ENCODE measurements around the gene ARHGAP4. TPM values are rescaled to one million over a fixed set of nuclear protein-coding genes. Genes with fewer than 3 reads are reported as not detected.

Gene ARHGAP4
- total and polyA plus RNA-seq, 10 of the 15 experiments (the other 5 are each of a cell fraction or from before 2014, with no cell fraction given) = 0.71 to 120 (median 44.3) TPM

- TF ChIP-seq, protein P1, sequence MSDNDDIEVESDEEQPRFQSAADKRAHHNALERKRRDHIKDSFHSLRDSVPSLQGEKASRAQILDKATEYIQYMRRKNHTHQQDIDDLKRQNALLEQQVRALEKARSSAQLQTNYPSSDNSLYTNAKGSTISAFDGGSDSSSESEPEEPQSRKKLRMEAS (IDR thresholded peaks at IDR 0.05; ENCODE audit: low read depth, low read length) = no peak
- TF ChIP-seq, protein P2, sequence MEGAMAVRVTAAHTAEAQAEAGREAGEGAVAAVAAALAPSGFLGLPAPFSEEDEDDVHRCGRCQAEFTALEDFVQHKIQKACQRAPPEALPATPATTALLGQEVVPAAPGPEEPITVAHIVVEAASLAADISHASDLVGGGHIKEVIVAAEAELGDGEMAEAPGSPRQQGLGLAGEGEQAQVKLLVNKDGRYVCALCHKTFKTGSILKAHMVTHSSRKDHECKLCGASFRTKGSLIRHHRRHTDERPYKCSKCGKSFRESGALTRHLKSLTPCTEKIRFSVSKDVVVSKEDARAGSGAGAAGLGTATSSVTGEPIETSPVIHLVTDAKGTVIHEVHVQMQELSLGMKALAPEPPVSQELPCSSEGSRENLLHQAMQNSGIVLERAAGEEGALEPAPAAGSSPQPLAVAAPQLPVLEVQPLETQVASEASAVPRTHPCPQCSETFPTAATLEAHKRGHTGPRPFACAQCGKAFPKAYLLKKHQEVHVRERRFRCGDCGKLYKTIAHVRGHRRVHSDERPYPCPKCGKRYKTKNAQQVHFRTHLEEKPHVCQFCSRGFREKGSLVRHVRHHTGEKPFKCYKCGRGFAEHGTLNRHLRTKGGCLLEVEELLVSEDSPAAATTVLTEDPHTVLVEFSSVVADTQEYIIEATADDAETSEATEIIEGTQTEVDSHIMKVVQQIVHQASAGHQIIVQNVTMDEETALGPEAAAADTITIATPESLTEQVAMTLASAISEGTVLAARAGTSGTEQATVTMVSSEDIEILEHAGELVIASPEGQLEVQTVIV (IDR thresholded peaks at IDR 0.05; ENCODE audit: borderline replicate concordance, partially characterized antibody) = no peak
- TF ChIP-seq PML (IDR thresholded peaks at IDR 0.05; ENCODE audit: low read length) = no peak
- TF ChIP-seq CHD2 (IDR thresholded peaks at IDR 0.05; ENCODE audit: borderline replicate concordance, low read depth, low read length) = no peak
- H3K79me2 ChIP-seq (ENCODE audit: control insufficient read depth, insufficient read depth, low read length) = no peaks in the 10 kb centered on the region
- no TSS peak for BruUV-seq (replicated peaks)
- intact Hi-C loops (cut with micrococcal nuclease; ENCODE audit: unreplicated experiment) = no loop called here
- no peaks in the 10 kb centered on the region; the same call in 1 of the 2 replicates for H3K4me1 ChIP-seq (ENCODE audit: control insufficient read depth, insufficient read depth, low read length)
- in situ Hi-C loops (cut with MboI) = no loop called here
- 35% methylated on average over 8 of the region's 12 CpGs for WGBS (ENCODE audit: insufficient coverage, insufficient replicate concordance, low lambda C conversion rate, missing lambda C conversion rate)
- no peak overlapping the region for H3K9ac ChIP-seq (ENCODE audit: control insufficient read depth, insufficient read depth, low read length)
- H3K27ac ChIP-seq (ENCODE audit: control insufficient read depth, insufficient read depth) = no peak overlapping the region
- H3K4me3 ChIP-seq = no peak overlapping the region
- FAIRE-seq = no peak
- H2AFZ ChIP-seq (ENCODE audit: control insufficient read depth, low read depth, low read length) = no peak overlapping the region
- no peaks in the 10 kb centered on the region for H4K20me1 ChIP-seq (ENCODE audit: control insufficient read depth, insufficient read depth)
- ChIA-PET SMC1A (ENCODE audit: uncharacterized antibody, unreplicated experiment) (no interaction called here), RAD21 (ENCODE audit: unreplicated experiment) (no interaction called here), POLR2A (interaction anchor here (1.4 to 1.9 kb wide), 2 partner anchors 45 to 47 kb away, joined by 3 to 5 read pairs; no protein-coding TSS in a partner anchor), CTCF (interaction anchor here (1.7 kb wide), 1 partner anchor 44 kb away, joined by 11 read pairs; the partner anchor contains the start of gene ARHGAP4)
- no peaks in the 10 kb centered on the region; a peak in 2 of 4 replicates for H3K27me3 ChIP-seq (replicated peaks in 1 of 2; ENCODE audit: control insufficient read depth in 2 of 2, insufficient read depth in 2 of 2, low read length in 1 of 2)
- DNase-seq (ENCODE audit: low read depth, low spot score) = no peak
- H3K4me2 ChIP-seq (ENCODE audit: control insufficient read depth, insufficient read depth) = no peak overlapping the region
- no peaks in the 10 kb centered on the region; the same call in 2 of the 3 replicates for H3K9me3 ChIP-seq (replicated peaks; ENCODE audit: control insufficient read depth, insufficient read depth, low read length)
- no peak for ATAC-seq
- H3K36me3 ChIP-seq (ENCODE audit: control insufficient read depth in 2 of 2, insufficient read depth in 2 of 2, low read length in 1 of 2) = no peaks in the 10 kb centered on the region
These were observed 46.2 kb downstream of the ARHGAP4 start for GRCh38 chrX:153879741-153880439.

Measured in GM12878 (cell line).